OCI-LY3 (cell line): ENCODE data around the gene RPUSD1.

ENCODE experiments used
- H2AFZ ChIP-seq: fragments of 200-600, 300-600 bp; shearing (Covaris generic); 2 replicates; pipeline ENCODE4 v1.6.0; 2014; ENCODE audit warnings: antibody characterized with exemption, low read depth, low read length
- H3K27ac ChIP-seq: fragments of 200-600, 300-600 bp; sonication (generic); 2 replicates; pipeline ENCODE4 v1.5.1; 2014; ENCODE audit warnings: mild to moderate bottlenecking, low read length, moderate library complexity, mixed read lengths
- H3K27me3 ChIP-seq: fragments of 200-600, 300-600 bp; sonication (generic); 2 replicates; pipeline ENCODE4 v1.6.1; 2014; ENCODE audit warnings: low read depth, low read length, mixed read lengths
- H3K36me3 ChIP-seq: fragments of 200-600, 300-600 bp; sonication (generic); replicated peaks from 2 replicates; pipeline ENCODE3; 2014; ENCODE audit warnings: low read depth, low read length, mixed read lengths
- H3K4me1 ChIP-seq: fragments of 300-600, 200-600 bp; sonication (generic); 2 replicates; pipeline ENCODE4 v1.6.1; 2014; ENCODE audit warnings: low read length, mixed read lengths
- H3K4me2 ChIP-seq: fragments of 200-600, 300-600 bp; sonication (generic); 2 replicates; pipeline ENCODE4 v1.6.1; 2014; ENCODE audit warnings: low read length, mixed read lengths
- H3K4me3 ChIP-seq: fragments of 300-600, 200-600 bp; sonication (generic); 2 replicates; pipeline ENCODE4 v1.5.1; 2014; ENCODE audit warnings: antibody characterized with exemption, mild to moderate bottlenecking, low read length, moderate library complexity
- H3K79me2 ChIP-seq: fragments of 300-600, 200-600 bp; shearing (Covaris generic); 2 replicates; pipeline ENCODE4 v1.6.1; 2014; ENCODE audit warnings: mild to moderate bottlenecking, low read length, mixed read lengths
- H3K9ac ChIP-seq: fragments of 300-600, 200-600 bp; shearing (Covaris generic); 2 replicates; pipeline ENCODE4 v1.6.0; 2014; ENCODE audit warnings: mild to moderate bottlenecking, low read length, moderate library complexity
- H3K9me3 ChIP-seq: fragments of 200-600, 300-600 bp; shearing (Covaris generic); 2 replicates; pipeline ENCODE4 v1.6.1; 2014; ENCODE audit warnings: low read length, mixed read lengths; ENCODE audit not compliant: insufficient read depth
- H4K20me1 ChIP-seq: fragments of 200-600, 300-600 bp; sonication (generic); 2 replicates; pipeline ENCODE4 v1.6.1; 2016; ENCODE audit warnings: low read length, mixed read lengths; ENCODE audit not compliant: insufficient read depth
- CTCF ChIP-seq: fragments of 200-600, 300-600 bp; sonication (generic); IDR thresholded peaks from 2 replicates; pipeline ENCODE4 v1.5.1; 2014; ENCODE audit warnings: antibody characterized with exemption, low read length, low read depth
- EZH2phosphoT487 ChIP-seq: fragments of 200-600 bp; shearing (Covaris generic); IDR thresholded peaks from 2 replicates; pipeline ENCODE4 v1.6.1; 2018; ENCODE audit warnings: antibody characterized with exemption, mixed run types, low read depth

Gene RPUSD1

GRCh38 chr16:788399-789126 lies 382 bp upstream of the RPUSD1 start, which contains the start of gene CHTF18:
Gene CHTF18 (plus strand): TSS chr16:788620. CDS start chr16:788685, 65 bp downstream.
- Histone ChIP-seq H3K4me2 (peak within 1 kb of the TSS; percentile 89), H3K27ac (peak within 1 kb of the TSS; percentile 16; the same call in 1 of the 2 replicates), H3K9ac (peak within 1 kb of the TSS; percentile 87), H4K20me1 (no peaks in the 10 kb centered on the region), H3K79me2 (peaks cover 25% of the 10 kb centered on the region), H3K4me3 (peak within 1 kb of the TSS; percentile 99), H2AFZ (peak within 1 kb of the TSS; percentile 89; the same call in 1 of the 2 replicates), H3K4me1 (peaks cover 12% of the 10 kb centered on the region), H3K27me3 (no peaks in the 10 kb centered on the region), H3K36me3 (peaks cover 8% of the 10 kb centered on the region), H3K9me3 (no peaks in the 10 kb centered on the region)
- TF ChIP-seq EZH2phosphoT487: no peak
- no peak for TF ChIP-seq CTCF

GRCh38 chr16:787321-787966 lies 737 bp downstream of the RPUSD1 start:
- Histone ChIP-seq H3K4me2 (peak overlapping the region; percentile 82), H2AFZ (no peak overlapping the region), H3K27me3 (peaks cover 6% of the 10 kb centered on the region; the same call in 1 of the 2 replicates), H3K9me3 (no peaks in the 10 kb centered on the region), H4K20me1 (no peaks in the 10 kb centered on the region), H3K4me3 (peak overlapping the region; percentile 88), H3K4me1 (peaks cover 12% of the 10 kb centered on the region), H3K36me3 (peaks cover 8% of the 10 kb centered on the region), H3K79me2 (peaks cover 25% of the 10 kb centered on the region), H3K27ac (no peak overlapping the region), H3K9ac (peak overlapping the region; percentile 74)
- TF ChIP-seq CTCF: no peak
- TF ChIP-seq EZH2phosphoT487: no peak

- H3K4me3 ChIP-seq: no peak overlapping the region
- no peak overlapping the region for H3K4me2 ChIP-seq
- H3K36me3 ChIP-seq: peaks cover 3% of the 10 kb centered on the region
- peaks cover 25% of the 10 kb centered on the region for H3K79me2 ChIP-seq
- H4K20me1 ChIP-seq: no peaks in the 10 kb centered on the region
- H3K27me3 ChIP-seq: peaks cover 6% of the 10 kb centered on the region; the same call in 1 of the 2 replicates
- H3K9ac ChIP-seq: no peak overlapping the region
- H3K4me1 ChIP-seq: peaks cover 12% of the 10 kb centered on the region
- peak; percentile 82 for TF ChIP-seq CTCF
- TF ChIP-seq EZH2phosphoT487: no peak
- no peaks in the 10 kb centered on the region for H3K9me3 ChIP-seq
- H2AFZ ChIP-seq: no peak overlapping the region
- H3K27ac ChIP-seq: no peak overlapping the region
These were observed 2.3 kb downstream of the RPUSD1 start for GRCh38 chr16:785563-786535.
